Measurements from ENCODE around the gene PRM2.

GRCh38 chr16:11290102-11290893 is 14.0 kb upstream of the PRM2 start:
- no peak for TF ChIP-seq CTCF (IDR thresholded peaks at IDR 0.05; ENCODE audit: borderline replicate concordance, extremely low read depth, low read length, poor library complexity, severe bottlenecking)
- no peak for TF ChIP-seq EZH2 (IDR thresholded peaks at IDR 0.05; ENCODE audit: borderline replicate concordance, low read depth, low read length, severe bottlenecking)
